HepG2 (cell line): ENCODE results near the gene AFG1L. TPM values are rescaled to one million over a fixed set of nuclear protein-coding genes. Genes with fewer than 3 reads are reported as not detected.

Source experiments
- AFF4 ChIP-seq: sonication (generic); formaldehyde crosslinking; IDR thresholded peaks from 2 replicates; pipeline ENCODE4 v1.4.0; 2020; ENCODE audit warnings: missing genetic modification reagents
- AGO1 ChIP-seq: fragments of 200-400 bp; formaldehyde crosslinking; IDR thresholded peaks from 2 replicates; pipeline ENCODE4 v1.6.1; 2017; ENCODE audit warnings: mild to moderate bottlenecking, low read depth, low read length, moderate library complexity; ENCODE audit not compliant: poor library complexity, severe bottlenecking
- ATF2 ChIP-seq: sonication (generic); formaldehyde crosslinking; IDR thresholded peaks from 2 replicates; pipeline ENCODE4 v1.4.0; 2020; ENCODE audit warnings: missing genetic modification reagents
- HNRNPH1 ChIP-seq: fragments of 200-400 bp; formaldehyde crosslinking; optimal IDR thresholded peaks from 2 replicates; pipeline ENCODE3; 2017; ENCODE audit warnings: mild to moderate bottlenecking, low read depth, low read length
- MED13 ChIP-seq: sonication (generic); formaldehyde crosslinking; IDR thresholded peaks from 2 replicates; pipeline ENCODE4 v1.5.0; 2020; ENCODE audit warnings: missing genetic modification reagents
- NFKB2 ChIP-seq: sonication (generic); formaldehyde crosslinking; IDR thresholded peaks from 2 replicates; pipeline ENCODE4 v1.4.0; 2020; ENCODE audit warnings: missing genetic modification reagents, borderline replicate concordance
- NFYC ChIP-seq: IDR thresholded peaks from 2 replicates; pipeline ENCODE4 v1.6.1; 2016; ENCODE audit warnings: missing genetic modification reagents, missing compliant biosample characterization
- RBFOX2 ChIP-seq: fragments of 200-400 bp; formaldehyde crosslinking; IDR thresholded peaks from 2 replicates; pipeline ENCODE4 v1.6.1; 2017; ENCODE audit warnings: low read depth, mild to moderate bottlenecking, low read length
- RELA ChIP-seq: sonication (generic); formaldehyde crosslinking; IDR thresholded peaks from 2 replicates; pipeline ENCODE4 v1.4.0; 2020; ENCODE audit warnings: missing genetic modification reagents
- SIN3A ChIP-seq: IDR thresholded peaks from 2 replicates; pipeline ENCODE4 v1.6.1; 2011; ENCODE audit warnings: low read depth, mild to moderate bottlenecking, control low read depth, low read length, borderline replicate concordance
- TARDBP ChIP-seq: sonication (generic); formaldehyde crosslinking; IDR thresholded peaks from 2 replicates; pipeline ENCODE4 v1.8.0; 2022; ENCODE audit warnings: mild to moderate bottlenecking, missing genetic modification reagents
- WIZ ChIP-seq: sonication (generic); formaldehyde crosslinking; IDR thresholded peaks from 2 replicates; pipeline ENCODE4 v1.5.1; 2020; ENCODE audit warnings: mild to moderate bottlenecking, missing genetic modification reagents
- YEATS2 ChIP-seq: sonication (generic); formaldehyde crosslinking; IDR thresholded peaks from 2 replicates; pipeline ENCODE4 v1.4.0; 2020; ENCODE audit warnings: missing genetic modification reagents, borderline replicate concordance
- ZBTB20 ChIP-seq: sonication (generic); formaldehyde crosslinking; IDR thresholded peaks from 2 replicates; pipeline ENCODE4 v1.8.1; 2023; ENCODE audit warnings: missing genetic modification reagents, low read depth, mild to moderate bottlenecking, borderline replicate concordance
- ZNF331 ChIP-seq: sonication (generic); formaldehyde crosslinking; IDR thresholded peaks from 2 replicates; pipeline ENCODE4 v1.4.0; 2020; ENCODE audit warnings: missing genetic modification reagents
- ZNF709 ChIP-seq: sonication (generic); formaldehyde crosslinking; IDR thresholded peaks from 2 replicates; pipeline ENCODE4 v1.5.0; 2020; ENCODE audit warnings: mild to moderate bottlenecking, missing genetic modification reagents
- ZNF75D ChIP-seq: sonication (generic); formaldehyde crosslinking; IDR thresholded peaks from 2 replicates; pipeline ENCODE4 v1.8.1; 2023; ENCODE audit warnings: missing genetic modification reagents, mild to moderate bottlenecking, borderline replicate concordance
- polyA plus RNA-seq, 8 experiments: library from polyadenylated mRNA; depleted of rRNA in 3 of 8; stranded (reverse) in 7 of 8; unstranded in 1 of 8; fragments of >200 nt; fragmentation: Illumina TruSeq in 4 of 8; extraction: Trizol in 4 of 8; gene quantifications; 2 replicates each; pipeline versions ENCODE4 v1.2.1 to v1.2.3, GENCODE V29; 2011 to 2016; ENCODE audit warnings: low read depth in 4 of 8, missing spikeins in 1 of 8, mixed read lengths in 1 of 8; ENCODE audit not compliant: insufficient read depth in 1 of 8
- total RNA-seq, 5 experiments: library from RNA; depleted of rRNA; stranded (reverse); fragments of >200 nt; fragmentation: Illumina TruSeq; extraction: Trizol; gene quantifications; 2 replicates each; pipeline ENCODE4 v1.2.3, GENCODE V29; 2016; ENCODE audit warnings: low read depth in 1 of 5

The AFG1L gene
- total and polyA plus RNA-seq, 2 of the 13 experiments (the other 11 are each of a cell fraction or from before 2014, with no cell fraction given), result 3.1 to 14.0 TPM

- TF ChIP-seq AFF4 (CRISPR knock-in tag), result no peak
- TF ChIP-seq ZBTB20 (CRISPR knock-in tag), result no peak
- peak; percentile 69; the same call in 1 of the 2 replicates for TF ChIP-seq RBFOX2
- no peak; the same call in 1 of the 2 replicates for TF ChIP-seq ZNF331 (CRISPR knock-in tag)
- no peak for TF ChIP-seq HNRNPH1
- peak; percentile 6; the same call in 1 of the 2 replicates for TF ChIP-seq NFKB2
- TF ChIP-seq RELA (CRISPR knock-in tag), result no peak
- TF ChIP-seq ZNF709 (CRISPR knock-in tag), result no peak; the same call in 1 of the 2 replicates
- no peak for TF ChIP-seq YEATS2 (CRISPR knock-in tag)
- no peak for TF ChIP-seq AGO1
- TF ChIP-seq WIZ (CRISPR knock-in tag), result no peak
- no peak for TF ChIP-seq ZNF75D (CRISPR knock-in tag)
- TF ChIP-seq TARDBP (CRISPR knock-in tag), result no peak
- TF ChIP-seq MED13 (CRISPR knock-in tag), result no peak
- TF ChIP-seq NFYC, result no peak
- TF ChIP-seq ATF2 (CRISPR knock-in tag), result no peak
- peak; percentile 80; the same call in 1 of the 2 replicates for TF ChIP-seq SIN3A
These were observed 262.9 kb downstream of the AFG1L start (continued) for GRCh38 chr6:108557494-108558371.
